Activated naive CD4-positive, alpha-beta T cell (primary cell): ENCODE measurements around the gene FBXO44.

ENCODE experiments used
- DNase-seq, 4 experiments: peaks; one replicate each; lab custom pipeline; 2025; lab: John Stamatoyannopoulos, UW

Gene FBXO44

DNA sequence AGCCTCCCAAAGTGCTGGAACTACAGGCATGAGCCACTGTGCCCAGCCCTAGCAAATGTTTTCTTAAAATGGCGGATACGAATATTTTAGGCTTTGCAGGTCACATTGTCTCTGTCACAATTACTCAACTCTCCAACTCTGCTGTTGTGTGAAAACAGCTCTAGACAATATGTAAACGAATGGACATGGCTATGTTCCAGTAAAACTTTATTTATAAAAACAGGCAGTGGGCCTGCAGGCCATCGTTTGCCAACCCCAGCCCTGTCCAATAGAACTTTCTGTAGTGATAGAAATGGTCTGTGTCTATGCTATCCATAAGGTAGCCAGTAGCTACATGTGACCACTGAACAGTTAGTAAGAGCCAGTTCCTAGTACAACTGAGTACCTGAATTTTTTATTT, 5.1 kb downstream of the FBXO44 start:
- no peak for DNase-seq

GRCh38 chr1:11661103-11661502, 6.4 kb downstream of the FBXO44 start:
- no peak for DNase-seq

DNA sequence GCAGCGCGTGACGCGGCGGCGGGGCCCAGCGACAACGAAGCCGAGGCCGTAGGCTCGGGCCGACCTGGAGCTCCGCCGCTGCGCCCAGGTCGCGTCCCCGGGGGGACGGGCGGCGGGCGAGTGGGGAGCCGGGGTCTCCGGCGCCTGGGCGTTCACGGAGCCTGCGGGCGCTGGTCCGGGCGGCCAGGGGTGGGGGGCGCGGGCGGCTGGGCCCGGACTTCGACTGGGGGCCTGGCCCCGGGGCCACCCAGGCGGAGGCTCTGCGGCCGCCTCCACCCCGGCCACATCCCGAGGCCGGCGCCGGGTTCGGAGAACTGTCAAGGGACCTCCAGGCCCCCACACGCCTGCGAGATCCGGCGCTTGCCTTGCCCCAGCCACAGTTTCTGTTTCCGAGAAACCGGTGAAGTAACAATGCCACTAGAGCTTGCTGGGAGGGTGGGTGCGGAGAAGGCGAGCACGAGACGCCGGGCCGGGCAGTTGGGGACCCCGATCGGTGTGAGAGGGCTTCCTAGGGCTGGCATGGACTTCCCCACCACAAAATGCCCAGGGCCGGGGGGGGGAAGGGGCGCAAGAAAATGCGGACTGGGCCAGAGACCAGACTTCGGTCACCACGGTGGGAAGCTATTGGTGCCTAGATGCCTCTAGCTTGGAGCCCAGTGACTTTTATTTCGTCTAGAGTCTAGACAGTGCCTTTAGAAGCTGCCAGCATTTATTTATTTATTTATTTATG, 9.8 kb downstream of the FBXO44 start:
- peak in 2 of 4 experiments; percentile 42 to 43 for DNase-seq

DNA sequence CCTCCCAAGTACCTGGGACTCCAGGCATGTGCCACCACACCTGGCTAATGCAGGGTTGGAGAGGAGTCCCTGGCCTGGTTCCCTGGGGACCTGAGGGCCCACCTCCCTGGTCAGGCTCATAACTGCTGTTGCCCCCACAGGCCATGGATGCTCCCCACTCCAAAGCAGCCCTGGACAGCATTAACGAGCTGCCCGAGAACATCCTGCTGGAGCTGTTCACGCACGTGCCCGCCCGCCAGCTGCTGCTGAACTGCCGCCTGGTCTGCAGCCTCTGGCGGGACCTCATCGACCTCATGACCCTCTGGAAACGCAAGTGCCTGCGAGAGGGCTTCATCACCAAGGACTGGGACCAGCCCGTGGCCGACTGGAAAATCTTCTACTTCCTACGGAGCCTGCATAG, 13.8 kb downstream of the FBXO44 start:
- no peak for DNase-seq

- no peak for DNase-seq
These were observed 16.1 kb downstream of the FBXO44 start for GRCh38 chr1:11670747-11671146.

GRCh38 chr1:11671205-11671543, 16.5 kb downstream of the FBXO44 start:
- DNase-seq, result no peak

- no peak for DNase-seq
These were observed 17.0 kb downstream of the FBXO44 start for GRCh38 chr1:11671544-11672286.

GRCh38 chr1:11673089-11673769, 18.6 kb downstream of the FBXO44 start:
- DNase-seq, result no peak

GRCh38 chr1:11674488-11674887, 19.8 kb downstream of the FBXO44 start:
- no peak for DNase-seq

DNA sequence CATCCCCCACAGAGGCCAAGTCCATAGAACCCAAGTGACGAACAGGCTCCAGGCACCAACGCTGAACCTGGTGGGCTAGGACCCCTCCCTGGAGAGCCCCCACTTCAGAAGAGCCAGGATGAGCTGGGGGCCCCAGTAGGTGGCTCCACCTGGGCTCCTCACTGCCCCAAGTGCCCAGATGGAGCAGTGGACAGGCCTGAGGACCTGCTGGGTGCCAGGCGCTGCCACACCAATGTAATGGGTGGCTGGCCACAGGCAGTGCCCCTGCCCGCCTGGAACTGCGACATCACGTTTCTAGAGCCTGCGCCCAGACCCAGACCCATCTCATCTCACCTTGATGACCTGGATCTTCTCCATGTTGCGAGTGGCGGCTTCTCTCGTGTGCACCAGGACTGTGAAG, 20.6 kb downstream of the FBXO44 start:
- no peak for DNase-seq

DNA sequence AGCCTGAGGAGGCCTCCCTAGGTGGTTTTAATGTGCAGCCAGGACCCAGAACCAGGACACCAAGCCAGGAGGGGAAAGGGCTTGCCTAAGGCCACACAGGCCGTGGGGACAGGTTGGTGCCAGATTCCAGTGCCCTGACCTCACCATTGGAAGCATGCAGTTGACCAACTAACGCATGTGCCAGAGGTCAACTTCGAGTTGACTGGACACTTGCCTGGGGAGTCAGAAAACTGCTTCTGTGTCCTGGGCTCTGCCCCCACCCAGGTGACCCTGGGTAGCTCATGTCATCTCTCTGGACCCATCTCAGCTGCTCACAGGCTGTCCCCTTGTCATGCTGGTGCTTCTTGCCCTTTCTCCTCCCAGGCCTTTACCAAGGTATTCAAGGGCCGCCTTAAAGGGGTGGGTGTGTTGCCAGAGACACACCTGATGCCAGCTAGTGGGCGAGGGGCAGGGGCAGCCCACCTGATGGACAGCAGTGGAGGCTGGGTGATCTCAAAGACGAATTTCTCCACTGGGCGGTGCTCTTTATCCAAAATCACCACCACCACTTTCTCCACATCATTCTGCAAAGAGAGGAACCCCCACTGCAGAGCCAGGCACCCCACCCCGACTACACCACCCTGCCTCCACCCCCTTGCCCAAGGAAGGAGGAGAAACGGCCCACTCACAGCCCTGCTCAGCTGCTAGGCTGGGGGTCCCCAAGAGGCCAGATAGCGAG, 21.9 kb downstream of the FBXO44 start:
- no peak for DNase-seq

DNA sequence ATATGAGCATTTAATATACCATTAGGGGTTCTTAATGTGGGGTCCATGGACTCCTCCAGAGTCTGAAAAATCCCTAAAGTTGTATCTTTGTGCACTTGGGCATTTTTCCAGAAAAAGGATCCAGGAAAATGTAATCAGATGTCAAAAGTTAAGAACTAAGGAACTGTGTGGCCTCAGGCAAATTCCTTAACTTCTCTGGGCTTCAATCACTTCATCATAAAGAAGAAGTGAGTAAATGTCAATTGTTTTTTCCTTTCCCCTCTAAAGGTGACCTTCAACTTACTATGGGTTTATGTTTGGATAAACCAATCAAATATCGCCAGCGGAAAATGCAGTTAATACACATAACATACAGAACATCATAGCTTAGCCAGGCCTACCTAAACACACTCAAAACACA, 23.8 kb downstream of the FBXO44 start:
- DNase-seq, result no peak

GRCh38 chr1:11680270-11681070, 25.8 kb downstream of the FBXO44 start:
- DNase-seq, result no peak

GRCh38 chr1:11681071-11681771, 26.5 kb downstream of the FBXO44 start, which contains the start of gene MAD2L2:
MAD2L2 (minus strand) TSS chr1:11681148; CDS start chr1:11680601, 547 bp downstream.
- DNase-seq, result peak; percentile 58 to 88 (median 76)

GRCh38 chr1:11682287-11682771, 27.7 kb downstream of the FBXO44 start:
- DNase-seq, result no peak

- DNase-seq, result no peak
These were observed 28.1 kb downstream of the FBXO44 start for GRCh38 chr1:11682799-11683198.

DNA sequence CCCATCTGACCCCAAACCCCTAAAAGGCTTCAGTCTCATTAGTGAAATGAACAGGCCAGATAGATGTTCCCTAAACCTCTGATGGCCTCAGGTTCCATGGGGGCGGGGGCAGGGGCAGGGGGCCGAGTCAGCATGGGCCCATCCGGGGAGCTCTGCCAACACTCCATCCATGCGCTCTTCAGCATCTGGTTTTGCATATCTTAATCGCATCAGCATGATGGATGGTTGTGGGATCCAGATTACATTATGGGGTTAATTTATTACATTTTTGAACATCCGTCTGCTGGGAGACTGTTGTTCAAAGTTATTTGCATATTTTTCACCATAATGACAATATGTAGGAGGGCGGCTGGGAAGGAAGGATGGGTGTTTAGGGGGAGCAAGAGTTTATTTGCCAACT, 29.4 kb downstream of the FBXO44 start:
- no peak for DNase-seq

DNA sequence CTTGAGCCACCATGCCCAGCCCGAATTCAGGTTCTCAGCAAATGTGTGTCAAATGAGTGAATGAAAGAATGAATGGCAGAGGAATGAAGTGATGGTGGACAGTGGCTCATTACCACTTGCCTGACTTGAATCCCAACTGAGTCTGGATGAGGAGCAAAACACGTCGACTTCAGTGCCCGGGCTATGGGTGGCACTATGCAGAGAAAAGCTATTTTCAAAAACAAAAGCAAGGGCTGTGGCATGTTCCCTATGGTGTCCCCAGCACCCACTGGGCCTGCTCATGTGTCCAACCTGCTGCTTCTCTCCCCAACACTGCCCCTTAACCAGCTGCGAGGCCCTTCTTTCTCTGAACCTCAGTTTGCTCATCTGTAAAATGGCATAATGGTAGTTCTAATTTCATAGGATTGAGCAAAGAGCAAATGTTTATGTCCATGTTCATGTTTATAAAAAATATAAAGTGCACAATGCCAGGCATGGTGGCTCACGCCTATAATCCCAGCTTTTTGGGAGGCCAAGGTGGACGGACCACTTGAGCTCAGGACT, 30.6 kb downstream of the FBXO44 start:
- DNase-seq, result no peak

- no peak for DNase-seq
These were observed 33.8 kb downstream of the FBXO44 start for GRCh38 chr1:11688506-11688905.
